ENCODE measurements around the gene TBC1D5. TPM values are rescaled to one million over a fixed set of nuclear protein-coding genes. Genes with fewer than 3 reads are reported as not detected.

TBC1D5 gene
- total RNA-seq, 1 donor = 45.5 TPM

DNA sequence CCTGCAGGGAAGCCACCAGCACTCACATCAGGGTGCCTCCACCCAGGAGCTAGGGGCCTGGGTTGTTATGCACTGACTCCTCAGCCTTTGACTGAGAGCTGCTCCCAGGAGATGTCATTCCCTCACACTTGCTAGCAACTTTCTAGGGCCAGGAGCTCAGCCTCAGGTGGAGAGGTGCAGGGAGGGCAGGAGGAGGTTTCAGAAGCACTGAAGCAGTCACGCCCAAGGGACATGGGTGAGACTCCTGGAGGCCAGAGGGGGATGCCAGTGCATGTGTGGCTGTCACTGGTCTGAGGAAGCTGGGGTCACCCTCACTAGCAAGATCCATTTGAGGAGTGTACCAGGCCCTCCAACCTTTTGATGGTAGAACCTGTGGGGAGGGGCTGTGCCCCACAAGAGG, 586.5 kb downstream of the TBC1D5 start:
- DNase-seq (ENCODE audit: low read depth in 2 of 3, low spot score in 2 of 3) = no peak

DNA sequence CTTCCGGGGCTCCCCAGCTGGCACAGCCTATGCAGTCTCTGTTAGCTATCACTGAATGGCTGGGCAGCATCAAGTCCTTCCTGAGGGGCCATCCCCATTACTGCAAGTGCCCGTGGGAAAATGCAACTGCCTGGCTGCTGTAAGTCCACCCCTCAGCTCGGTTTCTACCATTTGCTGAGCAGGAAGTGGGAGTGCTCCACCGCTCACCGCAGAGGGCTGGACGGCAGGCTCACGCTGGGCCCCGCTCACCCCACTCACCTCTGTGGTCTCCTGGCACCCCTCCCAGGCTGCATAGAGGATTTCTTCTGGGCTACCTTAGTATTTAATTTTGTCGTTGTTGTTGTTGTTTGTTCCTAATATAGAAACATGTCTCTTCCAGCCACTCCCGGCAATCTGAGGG, 587.5 kb downstream of the TBC1D5 start:
- DNase-seq (ENCODE audit: low read depth in 2 of 3, low spot score in 2 of 3) = no peak

DNA sequence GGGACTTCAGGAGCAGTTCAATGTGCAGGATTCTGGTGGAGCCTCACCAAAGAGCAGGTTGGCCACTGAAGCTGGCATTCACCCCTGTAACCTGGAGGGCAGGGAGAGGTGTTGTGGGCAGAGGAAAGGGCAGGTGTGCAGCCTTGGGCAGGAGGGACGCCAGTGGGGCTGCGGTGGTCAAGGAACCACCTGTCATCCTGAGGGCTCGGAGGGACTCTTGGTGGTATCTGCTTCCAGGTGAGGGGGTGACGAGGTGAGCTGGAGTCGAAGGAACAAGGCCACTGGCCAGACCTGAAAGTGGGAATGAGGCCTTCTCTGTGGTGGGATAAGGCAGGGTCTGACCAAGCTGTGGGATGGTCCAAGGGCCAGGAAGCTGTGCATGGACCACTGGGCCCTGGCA, 588.2 kb downstream of the TBC1D5 start:
- DNase-seq (ENCODE audit: low read depth in 2 of 3, low spot score in 2 of 3) = no peak

DNA sequence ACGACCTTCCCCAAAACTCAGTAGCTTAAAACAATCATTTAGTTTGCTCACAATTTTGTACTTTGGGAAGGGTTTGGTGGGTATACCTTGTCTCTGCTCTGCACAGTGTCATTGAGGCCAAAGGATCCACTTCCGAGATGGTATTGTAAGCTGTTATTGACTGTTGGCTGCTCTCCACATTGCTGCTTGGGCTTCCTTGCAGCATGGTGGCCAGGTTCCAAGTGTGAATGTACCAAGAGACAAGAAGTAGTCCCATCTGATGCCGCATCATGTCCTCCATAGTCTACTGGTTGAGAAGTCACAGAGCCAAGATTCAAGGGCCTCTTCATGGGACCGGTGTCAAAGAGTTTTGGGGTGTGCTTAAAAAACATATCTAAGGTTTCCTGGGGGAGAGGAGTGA, 589.2 kb downstream of the TBC1D5 start:
- no peak for DNase-seq (ENCODE audit: low read depth in 2 of 3, low spot score in 2 of 3)

DNA sequence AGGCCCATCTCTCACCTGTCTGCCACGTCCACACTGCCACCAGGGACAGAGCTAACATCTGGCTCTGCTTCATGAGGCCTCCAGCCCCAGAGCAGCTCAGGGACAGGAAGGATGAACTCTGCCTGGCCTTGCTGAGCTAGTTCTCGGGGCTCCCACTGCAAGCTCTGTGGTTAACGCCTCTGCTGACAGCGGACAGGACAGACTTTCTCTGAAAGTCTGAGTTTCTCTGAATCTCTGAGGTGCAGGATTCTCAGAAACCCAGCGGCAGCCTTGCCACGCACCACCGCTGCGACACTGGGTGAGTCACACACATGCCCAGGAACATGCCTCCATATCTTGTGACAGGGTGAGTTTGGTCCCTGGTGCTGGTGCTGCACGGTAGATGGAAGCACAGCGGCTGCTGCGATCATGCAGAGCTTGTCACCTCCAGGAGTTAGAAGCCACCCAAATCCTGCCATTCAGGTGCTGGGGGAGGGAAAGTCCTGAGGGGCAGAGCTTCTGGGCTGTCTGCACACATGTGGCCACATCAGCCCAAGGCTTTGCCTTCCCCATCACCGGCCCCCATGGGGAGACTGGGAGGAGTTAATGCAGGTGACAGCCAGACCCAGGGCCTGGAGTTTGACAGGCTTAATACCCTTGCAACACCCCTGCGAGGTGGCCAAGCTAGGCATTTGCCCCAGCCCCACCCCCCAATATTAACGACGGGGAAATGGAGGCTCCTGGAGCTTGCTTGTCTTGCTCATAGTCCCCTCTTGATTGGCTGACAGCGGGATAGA, 590.6 kb downstream of the TBC1D5 start:
- peak in 1 of 3 donors; percentile 41 for DNase-seq (ENCODE audit: low read depth in 2 of 3, low spot score in 2 of 3)

DNA sequence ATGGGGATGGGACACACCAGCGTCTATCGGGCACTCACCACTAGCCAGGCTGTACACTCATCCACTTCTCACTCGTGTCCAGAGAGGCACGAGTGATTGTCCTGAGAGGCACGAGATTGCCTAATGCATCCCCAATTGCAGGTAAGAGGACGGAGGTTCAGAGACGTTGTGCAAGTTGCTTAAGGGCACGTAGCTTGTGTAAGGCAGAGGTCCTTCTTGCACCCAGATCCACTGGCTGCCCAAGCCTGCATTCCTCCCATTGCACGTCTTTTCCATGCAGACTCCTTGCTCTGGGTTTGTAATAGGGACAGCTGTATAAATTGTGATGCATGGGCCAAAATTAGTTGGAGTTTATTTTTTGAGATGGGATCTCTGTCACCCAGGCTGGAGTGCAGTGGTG, 593.4 kb downstream of the TBC1D5 start:
- no peak for DNase-seq (ENCODE audit: low read depth in 2 of 3, low spot score in 2 of 3)

DNA sequence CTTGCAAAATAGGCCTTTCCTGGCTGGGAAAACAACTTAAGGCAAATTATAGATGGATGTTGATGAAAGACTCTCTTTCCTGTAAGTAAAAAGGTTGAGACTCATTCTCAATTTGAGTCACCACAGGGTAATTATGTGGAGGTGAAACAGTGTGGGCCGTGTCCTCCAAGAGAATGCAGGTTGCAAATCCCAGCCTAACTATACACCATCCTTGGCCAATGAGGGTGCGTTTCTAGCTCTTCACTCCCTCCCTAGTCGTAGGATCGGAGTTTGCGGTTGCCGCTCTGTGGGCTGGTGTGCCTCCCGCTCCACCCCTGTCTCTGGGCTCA, 597.8 kb downstream of the TBC1D5 start:
- DNase-seq (ENCODE audit: low read depth in 2 of 3, low spot score in 2 of 3) = no peak

DNA sequence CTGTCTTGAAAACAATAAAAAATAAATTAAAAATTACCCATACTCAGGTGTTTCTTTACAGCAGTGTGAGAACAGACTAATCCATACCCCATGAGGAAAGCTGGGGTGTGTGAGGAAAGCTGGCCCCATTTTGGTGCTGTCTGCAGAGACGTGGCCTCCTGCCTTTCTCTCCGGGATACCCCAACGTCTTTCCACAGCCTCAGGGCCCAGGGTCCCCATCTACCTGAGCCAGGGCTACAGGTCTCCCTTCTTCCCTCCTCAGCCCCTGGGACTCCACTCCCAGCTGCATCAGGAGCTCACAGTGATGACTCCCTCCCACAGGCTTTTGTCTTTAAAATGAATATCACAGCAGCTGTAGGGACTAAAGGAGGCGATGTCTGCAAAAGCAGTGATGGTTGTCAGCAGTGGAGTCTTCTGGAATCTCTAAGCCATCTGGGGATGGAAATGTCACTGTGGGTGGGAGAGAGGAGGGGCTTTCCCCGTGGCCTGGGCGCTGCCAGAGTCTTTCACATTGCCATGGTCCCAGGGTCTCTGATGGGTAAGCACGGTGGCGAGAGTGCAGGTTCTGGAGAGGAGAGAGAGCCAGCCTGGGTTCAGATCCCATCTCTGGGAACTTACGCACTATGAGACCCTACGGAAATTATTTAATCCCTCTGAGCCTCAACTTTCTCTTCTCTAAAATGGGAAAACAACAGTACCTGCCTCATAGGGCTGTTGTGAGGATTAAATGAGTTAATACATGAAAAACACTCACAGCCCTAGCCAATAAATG, 598.4 kb downstream of the TBC1D5 start:
- no peak for DNase-seq (ENCODE audit: low read depth in 2 of 3, low spot score in 2 of 3)

DNA sequence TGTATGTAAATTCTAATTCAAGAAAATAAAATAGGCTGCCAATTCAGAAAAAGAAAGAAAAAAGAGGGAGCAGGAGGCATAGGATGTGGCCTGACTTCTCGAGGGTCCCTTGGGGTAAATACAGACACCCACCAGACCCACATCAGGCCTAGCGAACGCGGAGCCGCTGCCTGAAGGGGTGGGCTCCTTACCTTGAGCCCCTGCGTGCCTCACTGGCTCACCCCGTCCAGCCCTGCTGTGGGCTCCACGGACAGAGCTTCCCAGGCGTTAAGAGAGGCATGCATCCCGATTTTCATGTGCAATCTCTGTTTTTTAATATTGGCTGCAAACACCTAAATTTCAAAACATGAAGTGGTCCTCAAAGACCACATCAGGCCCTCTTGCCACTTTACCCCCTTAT, 599.9 kb downstream of the TBC1D5 start:
- DNase-seq (ENCODE audit: low read depth in 2 of 3, low spot score in 2 of 3) = no peak

DNA sequence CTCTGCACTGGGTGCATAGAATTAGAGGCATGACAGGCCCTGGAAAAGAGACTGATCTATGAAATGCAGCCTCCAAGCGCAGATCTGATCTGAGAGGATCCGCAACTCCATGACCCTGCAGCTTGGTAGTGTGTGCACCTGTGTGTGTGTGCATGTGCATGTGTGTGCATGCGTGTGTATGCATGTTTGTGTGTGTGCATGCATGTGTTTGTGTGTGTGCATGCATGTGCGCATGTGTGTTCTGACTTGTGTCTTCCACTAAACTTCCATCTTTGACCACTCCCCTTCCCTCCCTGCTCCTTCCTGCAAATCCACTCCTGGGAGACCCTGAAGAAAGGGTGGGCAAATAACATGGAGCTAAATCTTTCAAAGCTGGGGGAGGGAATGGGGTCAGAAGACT, 600.7 kb downstream of the TBC1D5 start:
- no peak for DNase-seq (ENCODE audit: low read depth in 2 of 3, low spot score in 2 of 3)

DNA sequence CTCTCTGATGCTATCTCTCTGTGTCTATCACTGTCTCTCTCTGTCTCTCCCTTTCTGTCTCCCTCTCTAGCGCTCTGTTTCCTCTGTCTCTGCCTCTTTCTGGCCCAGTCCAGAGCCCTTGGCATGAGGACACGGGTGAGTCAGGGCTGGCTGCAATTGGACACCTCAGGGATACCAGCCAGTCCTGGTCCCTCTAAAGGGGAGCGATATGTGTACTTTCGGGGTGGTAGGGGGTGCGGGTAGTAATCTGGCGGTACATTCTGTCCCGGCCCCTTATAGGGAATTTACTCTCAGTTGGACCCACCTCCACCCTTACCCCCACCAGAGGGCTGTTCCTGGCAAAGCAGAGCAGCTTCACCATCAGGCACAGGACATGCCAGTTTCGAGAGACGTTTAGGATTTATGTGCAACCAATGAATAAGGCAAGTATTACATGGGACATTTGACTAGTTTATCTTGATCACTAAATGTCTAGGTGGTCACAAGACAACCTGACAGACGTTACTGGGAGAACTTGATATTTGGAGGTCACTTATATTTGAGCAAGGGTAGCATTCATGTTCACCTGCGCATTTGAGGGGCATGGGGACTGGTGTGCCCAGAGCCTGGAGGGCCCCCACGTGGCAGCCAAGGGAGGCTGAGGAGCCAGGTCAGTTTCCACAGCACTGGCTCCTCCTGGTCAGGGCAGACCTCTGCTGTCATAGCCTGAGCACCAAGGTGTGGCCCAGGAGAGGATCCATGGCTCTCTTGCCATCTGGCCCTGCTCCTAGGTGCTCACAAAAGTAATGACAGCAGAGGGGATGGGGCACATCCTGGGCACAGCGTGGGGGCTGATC, 601.5 kb downstream of the TBC1D5 start:
- DNase-seq (ENCODE audit: low read depth in 2 of 3, low spot score in 2 of 3) = no peak

DNA sequence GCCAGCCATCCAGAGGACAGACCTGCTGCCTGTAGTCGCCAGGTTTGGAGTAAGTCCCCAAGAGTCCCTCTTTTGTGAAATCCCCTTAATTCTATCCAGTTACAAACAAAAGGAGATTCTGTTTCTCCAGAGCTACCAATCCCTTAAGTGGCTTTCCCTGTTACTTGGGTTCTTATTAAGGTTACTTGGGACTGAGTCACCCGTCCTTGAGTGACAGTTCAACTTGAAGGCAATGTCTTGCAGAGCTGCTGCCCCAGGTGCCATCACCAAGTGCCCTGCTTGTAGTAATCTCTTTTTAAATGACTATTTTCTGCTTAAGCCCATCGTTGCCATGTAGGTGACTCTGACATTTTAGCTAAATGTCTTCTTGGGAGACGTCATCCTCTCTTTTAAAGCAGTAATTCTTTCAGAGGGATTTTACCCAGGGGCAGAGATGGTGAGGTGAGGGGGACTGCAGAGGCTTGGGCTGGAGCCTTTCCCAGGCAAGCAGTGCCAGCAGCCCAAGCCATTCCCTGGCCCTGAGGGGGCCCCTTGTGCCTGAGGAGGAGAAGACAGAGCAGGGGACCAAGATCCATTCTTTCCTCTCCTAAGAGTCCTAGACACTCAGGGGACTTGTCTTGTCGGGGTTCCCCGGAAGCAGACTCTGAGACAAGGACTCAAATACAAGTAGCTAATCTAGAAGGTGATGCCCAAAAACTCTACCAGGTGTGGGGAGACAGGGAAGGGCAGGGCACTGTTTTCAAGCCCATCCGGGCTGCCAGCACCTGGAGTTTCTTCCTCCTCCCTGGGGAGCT, 604.0 kb downstream of the TBC1D5 start:
- no peak for DNase-seq (ENCODE audit: low read depth in 2 of 3, low spot score in 2 of 3)

DNA sequence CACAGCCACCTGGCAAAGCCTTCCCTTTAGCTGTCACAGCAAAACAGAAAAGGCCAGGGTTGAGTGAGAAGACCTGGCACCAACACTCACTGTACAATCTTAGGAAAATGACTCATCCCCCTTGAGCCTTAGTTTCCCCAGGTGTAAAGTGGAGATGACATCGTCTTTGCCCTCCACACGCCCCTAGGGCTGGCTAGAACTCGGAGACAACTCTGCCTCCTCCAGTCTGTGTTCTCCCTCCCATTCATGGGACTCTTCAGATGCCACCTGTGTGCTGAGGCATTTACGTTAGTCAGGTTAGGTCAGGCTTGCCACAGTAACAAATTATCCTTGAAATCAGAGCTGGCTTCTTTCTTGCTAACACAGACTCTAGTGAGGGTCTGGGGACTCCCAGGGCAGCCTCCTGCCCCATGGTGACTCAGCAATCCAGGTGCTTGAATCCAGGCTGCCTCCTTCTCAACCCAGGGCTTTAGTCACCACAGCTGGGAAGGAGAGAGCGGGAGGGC, 605.1 kb downstream of the TBC1D5 start:
- no peak for DNase-seq (ENCODE audit: low read depth in 2 of 3, low spot score in 2 of 3)

DNA sequence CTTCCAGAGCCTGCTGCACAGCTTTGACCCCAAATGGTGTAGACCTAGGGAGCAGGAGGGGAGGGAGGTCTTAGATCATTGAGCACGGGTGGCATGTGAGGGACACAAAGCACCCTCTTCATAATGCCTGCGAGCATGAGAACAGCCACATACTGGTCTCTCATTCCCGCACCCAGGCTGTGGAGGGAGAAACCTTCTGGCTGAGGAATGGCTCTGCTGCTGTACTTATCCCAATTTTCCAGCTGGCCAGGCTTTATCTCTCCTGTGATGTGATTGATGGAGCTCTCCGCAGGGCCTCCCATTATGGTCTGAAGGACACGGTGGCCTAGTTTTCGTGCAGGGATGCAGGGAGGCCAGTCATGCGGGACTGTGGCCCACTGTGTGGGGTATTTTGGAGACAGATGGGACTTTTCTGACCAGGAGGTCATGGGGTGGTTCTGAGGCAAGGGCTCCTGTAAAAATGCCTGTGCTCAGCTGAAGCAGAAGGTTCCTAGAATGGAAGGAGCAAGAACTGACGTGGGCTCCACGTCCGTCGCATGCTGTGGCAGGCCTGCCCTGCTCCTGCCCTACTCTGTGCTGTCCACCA, 606.2 kb downstream of the TBC1D5 start:
- no peak for DNase-seq (ENCODE audit: low read depth in 2 of 3, low spot score in 2 of 3)

DNA sequence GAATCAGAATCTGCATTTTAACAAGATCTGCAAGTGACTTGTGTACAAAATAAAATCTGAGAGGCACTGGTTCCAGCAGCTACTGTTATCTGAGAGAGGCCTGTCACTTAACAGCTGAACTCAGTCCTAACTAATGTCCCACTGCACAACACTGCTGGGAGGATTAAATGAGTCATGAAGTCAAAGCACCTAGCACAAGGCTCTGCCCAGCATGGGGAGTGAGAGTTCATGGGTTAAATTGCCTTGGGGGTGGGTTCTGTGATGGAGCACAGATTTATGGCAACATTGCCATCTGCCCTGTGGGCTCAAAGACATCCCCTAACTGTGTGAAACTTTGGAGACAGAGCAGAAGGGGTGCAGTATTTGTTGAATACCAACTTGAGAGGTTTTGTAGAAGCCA, 606.7 kb downstream of the TBC1D5 start:
- no peak for DNase-seq (ENCODE audit: low read depth in 2 of 3, low spot score in 2 of 3)

DNA sequence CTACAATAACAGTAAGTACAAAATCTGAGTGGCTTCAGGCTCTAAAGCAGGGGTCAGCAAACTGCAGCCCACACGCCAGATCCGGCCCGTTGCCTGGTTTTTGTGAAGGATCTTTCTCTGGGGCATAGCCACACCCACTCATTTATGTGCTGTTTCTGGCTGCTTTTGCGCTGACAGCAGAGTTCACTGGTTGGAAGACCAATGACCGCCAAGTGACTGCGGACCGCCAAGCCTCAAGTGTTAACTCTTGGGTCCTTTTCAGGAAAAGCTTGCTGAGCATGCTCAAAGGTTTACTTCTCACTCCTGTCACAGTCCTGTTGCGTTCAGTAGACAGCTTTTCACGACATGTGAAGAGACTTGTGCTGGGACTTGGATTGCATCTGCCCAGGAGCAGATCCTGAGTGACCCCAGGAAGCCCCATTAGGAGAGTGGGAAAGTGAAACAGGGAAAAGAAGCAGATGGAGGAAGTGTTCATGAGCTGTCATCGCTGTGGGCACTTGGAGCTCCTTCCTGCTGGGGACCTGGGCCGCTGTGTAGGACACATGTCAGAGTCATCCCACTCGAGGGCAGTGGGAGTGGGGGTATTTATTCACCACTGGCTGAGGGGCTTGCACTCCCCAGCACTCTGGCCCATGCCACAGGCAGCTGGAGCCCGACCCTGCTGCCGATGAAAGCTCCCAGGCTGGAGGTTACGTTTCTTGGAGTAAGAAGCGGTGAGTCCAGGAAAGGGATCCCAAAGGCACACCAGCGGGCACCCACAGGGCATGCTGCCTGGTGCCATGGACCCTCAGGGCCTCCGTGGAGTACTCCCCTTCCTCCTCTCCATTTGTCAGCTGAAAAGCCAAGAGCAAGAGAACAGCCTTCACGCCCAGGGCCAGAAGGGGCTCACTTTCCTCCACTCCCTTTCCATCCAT, 608.5 kb downstream of the TBC1D5 start:
- DNase-seq (ENCODE audit: low read depth in 2 of 3, low spot score in 2 of 3) = no peak

DNA sequence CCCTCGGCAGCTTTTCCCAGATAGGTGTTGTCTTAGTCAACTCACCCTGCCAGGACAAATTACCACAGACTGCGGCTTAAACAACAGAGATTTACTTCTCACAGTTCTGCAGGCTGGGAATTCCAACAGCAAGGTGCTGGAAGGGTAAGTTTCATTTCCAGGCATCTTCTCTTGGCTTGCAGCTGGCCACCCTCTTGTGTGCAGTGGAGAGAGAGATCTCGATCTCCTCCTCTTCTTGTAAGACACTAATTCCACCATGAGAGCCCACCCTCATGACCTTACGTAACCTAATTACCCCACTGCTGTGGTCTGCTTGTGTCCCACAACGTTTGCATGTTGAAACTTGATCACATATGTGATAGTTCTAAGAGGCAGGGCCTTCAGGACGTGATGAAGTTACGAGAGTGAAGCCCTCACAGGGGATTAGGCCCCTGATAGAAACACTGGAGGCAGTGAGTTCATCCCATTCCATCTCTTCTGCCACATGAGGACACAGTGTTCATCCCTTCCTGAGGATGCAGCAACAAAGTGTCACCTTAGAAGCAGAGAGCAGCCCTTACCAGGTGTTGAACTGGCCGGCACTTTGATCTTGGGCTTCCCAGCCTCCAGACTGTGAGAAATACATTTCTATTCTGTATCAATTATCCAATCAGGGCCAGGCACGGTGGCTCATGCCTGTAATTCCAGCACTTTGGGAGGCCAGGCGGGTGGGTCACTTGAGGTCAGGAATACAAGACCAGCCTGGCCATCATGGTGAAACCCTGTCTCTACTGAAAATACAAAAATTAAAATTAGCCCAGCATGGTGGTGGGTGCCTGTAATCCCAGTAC, 609.9 kb downstream of the TBC1D5 start:
- DNase-seq (ENCODE audit: low read depth in 2 of 3, low spot score in 2 of 3) = no peak

DNA sequence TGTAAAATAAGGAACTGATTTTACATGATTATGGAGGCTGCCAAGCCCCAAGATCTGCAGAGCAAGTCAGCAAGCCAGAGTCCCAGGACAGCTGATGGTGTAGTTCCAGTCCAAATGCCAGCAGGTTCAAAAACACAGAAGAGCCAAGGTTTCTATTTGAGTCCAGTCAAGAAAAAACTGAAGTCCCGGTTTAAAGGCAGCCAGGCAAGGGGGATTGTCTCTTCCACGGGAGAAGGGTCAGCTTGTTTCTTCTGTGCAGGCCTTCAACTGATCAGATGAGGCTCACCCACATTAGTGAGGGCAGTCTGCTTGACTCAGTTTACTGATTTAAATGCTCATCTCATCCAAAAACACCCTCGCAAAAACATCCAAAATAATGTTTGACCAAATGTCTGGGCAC, 611.5 kb downstream of the TBC1D5 start:
- no peak for DNase-seq (ENCODE audit: low read depth in 2 of 3, low spot score in 2 of 3)
